HG03457 (cell line): ENCODE data around the gene ANKRD60.

ENCODE experiments used
- ATAC-seq: cut with Tn5 transposase; IDR thresholded peaks from one replicate; pipeline ENCODE4 v1.9.1; 2021; ENCODE audit warnings: moderate number of reproducible peaks; ENCODE audit not compliant: unreplicated experiment

ANKRD60 gene

GRCh38 chr20:58224974-58225373 lies 3.5 kb downstream of the ANKRD60 start:
- ATAC-seq = no peak

- ATAC-seq = no peak
These were observed 4.4 kb downstream of the ANKRD60 start for GRCh38 chr20:58224097-58224496.

GRCh38 chr20:58223358-58223941 lies 5.0 kb downstream of the ANKRD60 start:
- ATAC-seq = no peak

- ATAC-seq = no peak
These were observed 6.0 kb downstream of the ANKRD60 start for GRCh38 chr20:58222446-58222845.

GRCh38 chr20:58219342-58219700 lies 9.1 kb downstream of the ANKRD60 start:
- ATAC-seq = no peak

GRCh38 chr20:58218665-58219341 lies 9.7 kb downstream of the ANKRD60 start:
- no peak for ATAC-seq

GRCh38 chr20:58216334-58216733 lies 12.1 kb downstream of the ANKRD60 start:
- ATAC-seq = no peak

- no peak for ATAC-seq
These were observed 13.3 kb downstream of the ANKRD60 start for GRCh38 chr20:58215116-58215515.

GRCh38 chr20:58214310-58214709 lies 14.1 kb downstream of the ANKRD60 start:
- ATAC-seq = no peak

GRCh38 chr20:58213716-58214115 lies 14.7 kb downstream of the ANKRD60 start:
- ATAC-seq = no peak

- ATAC-seq = no peak
These were observed 15.3 kb downstream of the ANKRD60 start for GRCh38 chr20:58213121-58213520.

GRCh38 chr20:58212636-58213035 lies 15.8 kb downstream of the ANKRD60 start:
- ATAC-seq = no peak

GRCh38 chr20:58210398-58210747 lies 18.1 kb downstream of the ANKRD60 start:
- no peak for ATAC-seq

GRCh38 chr20:58209652-58210397 lies 18.6 kb downstream of the ANKRD60 start:
- peak; percentile 67 for ATAC-seq

GRCh38 chr20:58208944-58209343 lies 19.5 kb downstream of the ANKRD60 start:
- no peak for ATAC-seq

GRCh38 chr20:58205850-58206249 lies 22.6 kb downstream of the ANKRD60 start:
- no peak for ATAC-seq

- ATAC-seq = no peak
These were observed 26.4 kb downstream of the ANKRD60 start for GRCh38 chr20:58202044-58202443.

- no peak for ATAC-seq
These were observed 26.8 kb downstream of the ANKRD60 start for GRCh38 chr20:58201616-58202015.

GRCh38 chr20:58199469-58199868 lies 29.0 kb downstream of the ANKRD60 start:
- no peak for ATAC-seq

GRCh38 chr20:58198901-58199355 lies 29.5 kb downstream of the ANKRD60 start:
- ATAC-seq = no peak

- ATAC-seq = no peak
These were observed 30.1 kb downstream of the ANKRD60 start for GRCh38 chr20:58198384-58198783.

GRCh38 chr20:58197185-58197469 lies 31.3 kb downstream of the ANKRD60 start:
- no peak for ATAC-seq
